Mesenchymal stem cell (in vitro differentiated cells and primary cell): ENCODE data around the gene PIGN.
"Not testable (repeated sequence)": the region's sequence is repeated elsewhere in the genome, so short reads cannot be mapped to it uniquely, and the experiment has no call there.

ENCODE experiments used
- DNase-seq: peaks from one replicate; pipeline ENCODE4 v3.0.0-alpha.2; 2013
- H2AFZ ChIP-seq: one replicate; pipeline ENCODE4 v1.6.1; 2013; ENCODE audit warnings: low read depth, mild to moderate bottlenecking, control low read depth, inconsistent platforms, low read length, moderate library complexity
- H2AK5ac ChIP-seq: 2 replicates; pipeline ENCODE4 v1.6.1; 2013; ENCODE audit warnings: low read length, moderate library complexity, mild to moderate bottlenecking, inconsistent platforms; ENCODE audit not compliant: severe bottlenecking
- H2BK120ac ChIP-seq: one replicate; pipeline ENCODE4 v1.6.1; 2013; ENCODE audit warnings: low read depth, mild to moderate bottlenecking, inconsistent platforms, low read length, moderate library complexity
- H2BK12ac ChIP-seq, 2 experiments: one replicate each; pipeline ENCODE4 v1.6.1; 2013; ENCODE audit warnings: inconsistent platforms in 2 of 2, low read length in 2 of 2, mild to moderate bottlenecking in 2 of 2, moderate library complexity in 2 of 2, control low read depth in 1 of 2
- H2BK15ac ChIP-seq: one replicate; pipeline ENCODE4 v1.6.1; 2013; ENCODE audit warnings: mild to moderate bottlenecking, low read depth, inconsistent platforms; ENCODE audit not compliant: poor library complexity, severe bottlenecking
- H2BK5ac ChIP-seq: 2 replicates; pipeline ENCODE4 v1.6.1; 2013; ENCODE audit warnings: low read depth, mild to moderate bottlenecking, low read length, control low read depth, inconsistent platforms; ENCODE audit not compliant: poor library complexity, severe bottlenecking
- H3K14ac ChIP-seq, 2 experiments: one replicate each; pipeline ENCODE4 v1.6.1; 2013; ENCODE audit warnings: inconsistent platforms in 2 of 2, low read length in 2 of 2, control low read depth in 1 of 2, mild to moderate bottlenecking in 1 of 2, moderate library complexity in 1 of 2
- H3K18ac ChIP-seq, 2 experiments: one replicate each; pipeline ENCODE4 v1.6.1; 2013; ENCODE audit warnings: inconsistent platforms in 2 of 2, low read length in 2 of 2, control low read depth in 1 of 2, low read depth in 1 of 2, mild to moderate bottlenecking in 1 of 2
- H3K23ac ChIP-seq, 2 experiments: one replicate each; pipeline ENCODE4 v1.6.1; 2013; ENCODE audit warnings: inconsistent platforms in 2 of 2, low read length in 2 of 2, mild to moderate bottlenecking in 2 of 2, moderate library complexity in 2 of 2, control low read depth in 1 of 2
- H3K27ac ChIP-seq: 2 replicates; pipeline ENCODE4 v1.5.1; 2013; ENCODE audit warnings: mild to moderate bottlenecking, moderate library complexity, low read length, control low read depth, inconsistent platforms; ENCODE audit not compliant: poor library complexity, severe bottlenecking
- H3K27me3 ChIP-seq, 2 experiments: 2 replicates each; pipeline versions ENCODE4 v1.6.1 to v1.7.0; 2013; ENCODE audit warnings: low read length in 2 of 2, mild to moderate bottlenecking in 2 of 2, moderate library complexity in 2 of 2, control low read depth in 1 of 2, inconsistent platforms in 1 of 2; ENCODE audit not compliant: control insufficient read depth in 1 of 2, insufficient read depth in 1 of 2
- H3K36me3 ChIP-seq, 2 experiments: 2 replicates each; pipeline versions ENCODE4 v1.6.1 to v1.7.0; 2013; ENCODE audit warnings: low read length in 2 of 2, control low read depth in 1 of 2, inconsistent platforms in 1 of 2, low read depth in 1 of 2, mild to moderate bottlenecking in 1 of 2; ENCODE audit not compliant: insufficient read depth in 2 of 2, control insufficient read depth in 1 of 2
- H3K4ac ChIP-seq, 2 experiments: one replicate each; pipeline ENCODE4 v1.6.1; 2013; ENCODE audit warnings: inconsistent platforms in 2 of 2, low read length in 2 of 2, mild to moderate bottlenecking in 2 of 2, moderate library complexity in 2 of 2, control low read depth in 1 of 2, low read depth in 1 of 2
- H3K4me1 ChIP-seq: 2 replicates; pipeline ENCODE4 v1.6.1; 2013; ENCODE audit warnings: low read depth, low read length, control low read depth; ENCODE audit not compliant: control insufficient read depth, insufficient read depth
- H3K4me2 ChIP-seq: 2 replicates; pipeline ENCODE4 v1.6.1; 2013; ENCODE audit warnings: low read length, mild to moderate bottlenecking, inconsistent platforms; ENCODE audit not compliant: poor library complexity, severe bottlenecking
- H3K4me3 ChIP-seq, 2 experiments: 2 replicates each; pipeline versions ENCODE4 v1.5.1 to v1.7.0; 2013; ENCODE audit warnings: low read length in 2 of 2, mild to moderate bottlenecking in 2 of 2, control low read depth in 1 of 2, low read depth in 1 of 2; ENCODE audit not compliant: insufficient read depth in 1 of 2
- H3K79me1 ChIP-seq: replicated peaks from 2 replicates; pipeline ENCODE4 v1.6.1; 2013; ENCODE audit warnings: mild to moderate bottlenecking, control low read depth, low read length, inconsistent platforms; ENCODE audit not compliant: poor library complexity, severe bottlenecking
- H3K9ac ChIP-seq: 2 replicates; pipeline ENCODE4 v1.7.0; 2013; ENCODE audit warnings: mild to moderate bottlenecking, low read length, moderate library complexity
- H3K9me3 ChIP-seq: 2 replicates; pipeline ENCODE4 v1.7.0; 2013; ENCODE audit warnings: mild to moderate bottlenecking, low read length; ENCODE audit not compliant: control insufficient read depth
- H4K8ac ChIP-seq: one replicate; pipeline ENCODE4 v1.6.1; 2013; ENCODE audit warnings: inconsistent platforms, mild to moderate bottlenecking, low read length, moderate library complexity
- H4K91ac ChIP-seq: one replicate; pipeline ENCODE4 v1.6.1; 2013; ENCODE audit warnings: mild to moderate bottlenecking, low read length, inconsistent platforms
- WGBS: methylation state at CpG from one replicate; pipeline ENCODE4 v1.1.7; 2013; ENCODE audit warnings: mixed read lengths; 5-methylcytosine and 5-hydroxymethylcytosine counted together

PIGN gene

GRCh38 chr18:62037989-62038778 is 148.7 kb downstream of the PIGN start:
- H3K36me3 ChIP-seq, result no peaks in the 10 kb centered on the region
- DNase-seq, result peak; percentile 40
- no peak overlapping the region for H3K14ac ChIP-seq
- no peak overlapping the region for H3K18ac ChIP-seq
- H3K9ac ChIP-seq, result peak overlapping the region; percentile 22
- H3K27me3 ChIP-seq, result no peaks in the 10 kb centered on the region
- no peak overlapping the region for H2AK5ac ChIP-seq
- H3K4me3 ChIP-seq, result no peak overlapping the region
- H3K4me2 ChIP-seq, result no peak overlapping the region
- no peak overlapping the region for H2BK120ac ChIP-seq
- H4K8ac ChIP-seq, result peak overlapping the region; percentile 67
- H3K23ac ChIP-seq, result no peak overlapping the region
- no peak overlapping the region for H3K4ac ChIP-seq
- 70% methylated on average over 2 of the region's 6 CpGs for WGBS
- H2AFZ ChIP-seq, result no peak overlapping the region
- no peaks in the 10 kb centered on the region for H3K4me1 ChIP-seq
- H2BK12ac ChIP-seq, result no peak overlapping the region
- no peak overlapping the region for H4K91ac ChIP-seq
- no peak overlapping the region for H2BK15ac ChIP-seq
- H3K9me3 ChIP-seq, result no peaks in the 10 kb centered on the region
- no peak overlapping the region for H2BK5ac ChIP-seq
- no peak overlapping the region for H3K27ac ChIP-seq
- no peaks in the 10 kb centered on the region for H3K79me1 ChIP-seq

GRCh38 chr18:62037012-62037742 is 149.7 kb downstream of the PIGN start:
- Histone ChIP-seq H3K27ac (no peak overlapping the region), H3K79me1 (no peaks in the 10 kb centered on the region), H2BK120ac (no peak overlapping the region), H2BK5ac (no peak overlapping the region), H3K27me3 (no peaks in the 10 kb centered on the region), H2BK15ac (peak overlapping the region; percentile 3), H2AK5ac (no peak overlapping the region), H3K36me3 (no peaks in the 10 kb centered on the region), H3K9ac (no peak overlapping the region), H4K91ac (peak overlapping the region; percentile 89), H3K4me1 (no peaks in the 10 kb centered on the region), H3K4me2 (no peak overlapping the region), H4K8ac (peak overlapping the region; percentile 45), H3K4me3 (peak overlapping the region in 1 of 2 experiments; percentile 9), H3K9me3 (no peaks in the 10 kb centered on the region), H3K4ac (peak overlapping the region; percentile 40 to 66), H3K18ac (peak overlapping the region; percentile 37 to 53), H3K14ac (no peak overlapping the region), H2BK12ac (peak overlapping the region; percentile 45 to 92), H3K23ac (peak overlapping the region in 1 of 2 experiments; percentile 7), H2AFZ (no peak overlapping the region)
- no peak for DNase-seq
- 97% methylated on average over 10 of the region's 11 CpGs for WGBS

- H4K8ac ChIP-seq, H3K27ac ChIP-seq, H2BK12ac ChIP-seq, H2BK120ac ChIP-seq, H2AFZ ChIP-seq, H3K4me1 ChIP-seq, H3K79me1 ChIP-seq, H2BK15ac ChIP-seq, H3K18ac ChIP-seq, H3K9me3 ChIP-seq, DNase-seq, H3K9ac ChIP-seq, H3K4me3 ChIP-seq, H3K4ac ChIP-seq, H3K14ac ChIP-seq, H4K91ac ChIP-seq, H3K36me3 ChIP-seq, H2AK5ac ChIP-seq, H3K4me2 ChIP-seq, H3K27me3 ChIP-seq, H2BK5ac ChIP-seq, H3K23ac ChIP-seq: not testable (repeated sequence)
- 85% methylated on average over 2 of the region's 3 CpGs for WGBS
Measured at GRCh38 chr18:62034286-62034685, 152.6 kb downstream of the PIGN start.

- DNase-seq, result no peak
- H4K8ac ChIP-seq, result no peak overlapping the region
- no peak overlapping the region for H3K14ac ChIP-seq
- no peak overlapping the region for H3K18ac ChIP-seq
- no peaks in the 10 kb centered on the region for H3K4me1 ChIP-seq
- H3K27ac ChIP-seq, result no peak overlapping the region
- H3K23ac ChIP-seq, result no peak overlapping the region
- H3K4me3 ChIP-seq, result no peak overlapping the region
- H2AFZ ChIP-seq, result no peak overlapping the region
- no peak overlapping the region for H2BK120ac ChIP-seq
- H3K4ac ChIP-seq, result no peak overlapping the region
- H3K9me3 ChIP-seq, result no peaks in the 10 kb centered on the region
- no peak overlapping the region for H3K4me2 ChIP-seq
- H4K91ac ChIP-seq, result no peak overlapping the region
- no peak overlapping the region for H2BK12ac ChIP-seq
- H3K79me1 ChIP-seq, result no peaks in the 10 kb centered on the region
- H2BK15ac ChIP-seq, result no peak overlapping the region
- no peak overlapping the region for H2BK5ac ChIP-seq
- H2AK5ac ChIP-seq, result no peak overlapping the region
- no peaks in the 10 kb centered on the region for H3K27me3 ChIP-seq
- no peak overlapping the region for H3K9ac ChIP-seq
- no peaks in the 10 kb centered on the region for H3K36me3 ChIP-seq
Measured at GRCh38 chr18:62033756-62034155, 153.1 kb downstream of the PIGN start.
